H1 (cell line): Measurements from ENCODE around the gene PRMT5. TPM values are rescaled to one million over a fixed set of nuclear protein-coding genes. Genes with fewer than 3 reads are reported as not detected.

Experiments
- CTCF ChIA-PET: fragments of 300-600 bp; sonication (Branson Sonifier 250); formaldehyde crosslinking; loops from one replicate; lab custom pipeline; 2021; ENCODE audit not compliant: partially characterized antibody; lab: Charles Lee
- POLR2A ChIA-PET: fragments of 300-600 bp; sonication (Branson Sonifier 250); formaldehyde crosslinking; loops from one replicate; lab custom pipeline; 2021; ENCODE audit warnings: inconsistent platforms; ENCODE audit not compliant: partially characterized antibody; lab: Charles Lee
- DNase-seq, 2 experiments: peaks; one replicate each; pipeline versions ENCODE4 v3.0.0 to v3.0.0-alpha.2; 2010 to 2022; ENCODE audit warnings: low spot score in 2 of 2, low read depth in 1 of 2, mixed read lengths in 1 of 2
- FAIRE-seq: peaks from 2 replicates; lab custom pipeline; 2011; peaks lifted over from hg19 to GRCh38; lab: Jason Lieb, UNC
- H2AFZ ChIP-seq: 2 replicates; pipeline ENCODE4 v1.8.1; 2012; ENCODE audit warnings: low read length, inconsistent platforms
- H2AK5ac ChIP-seq: 2 replicates; pipeline ENCODE4 v1.6.1; 2013; ENCODE audit warnings: low read depth, low read length
- H2BK120ac ChIP-seq: replicated peaks from 2 replicates; pipeline ENCODE3; 2013; ENCODE audit warnings: low read depth, low read length, inconsistent platforms
- H2BK12ac ChIP-seq: 2 replicates; pipeline ENCODE4 v1.6.1; 2013; ENCODE audit warnings: low read depth, low read length
- H2BK15ac ChIP-seq: 2 replicates; pipeline ENCODE4 v1.6.1; 2013; ENCODE audit warnings: low read length
- H2BK20ac ChIP-seq: 2 replicates; pipeline ENCODE4 v1.6.1; 2013; ENCODE audit warnings: low read length
- H2BK5ac ChIP-seq: 2 replicates; pipeline ENCODE4 v1.6.1; 2013; ENCODE audit warnings: low read depth, low read length
- H3K14ac ChIP-seq: 2 replicates; pipeline ENCODE4 v1.6.1; 2013; ENCODE audit warnings: inconsistent platforms; ENCODE audit not compliant: insufficient read length
- H3K18ac ChIP-seq: 2 replicates; pipeline ENCODE4 v1.6.1; 2013; ENCODE audit warnings: low read length; ENCODE audit errors: extremely low read depth
- H3K23ac ChIP-seq: 2 replicates; pipeline ENCODE4 v1.6.1; 2013; ENCODE audit warnings: inconsistent platforms; ENCODE audit not compliant: insufficient read length
- H3K23me2 ChIP-seq: 2 replicates; pipeline ENCODE4 v1.6.1; 2013; ENCODE audit warnings: low read depth, low read length
- H3K27ac ChIP-seq: 2 replicates; pipeline ENCODE4 v1.6.1; 2011; ENCODE audit warnings: low read depth, low read length, inconsistent platforms
- H3K27me3 ChIP-seq, 4 experiments: replicated peaks in 1 of 4; 1 replicate in 1 of 4; 2 replicates in 3 of 4; pipeline versions ENCODE4 v1.6.1 to v1.8.1; 2011 to 2013; ENCODE audit warnings: low read length in 3 of 4, mild to moderate bottlenecking in 3 of 4, inconsistent platforms in 2 of 4, mixed read lengths in 2 of 4, moderate library complexity in 1 of 4; ENCODE audit not compliant: control insufficient read depth in 3 of 4, insufficient read depth in 3 of 4; ENCODE audit errors: extremely low read depth in 1 of 4
- H3K36me3 ChIP-seq, 4 experiments: 2 replicates each; pipeline versions ENCODE4 v1.6.1 to v1.8.1; 2011 to 2013; ENCODE audit warnings: mild to moderate bottlenecking in 4 of 4, low read length in 3 of 4, moderate library complexity in 2 of 4, control low read depth in 1 of 4, inconsistent platforms in 1 of 4; ENCODE audit not compliant: insufficient read depth in 4 of 4, control insufficient read depth in 2 of 4
- H3K4ac ChIP-seq: replicated peaks from 2 replicates; pipeline ENCODE3; 2013; ENCODE audit warnings: low read length, low read depth, mixed read lengths, inconsistent platforms; ENCODE audit not compliant: insufficient read length
- H3K4me1 ChIP-seq, 4 experiments: replicated peaks in 1 of 4; 1 replicate in 1 of 4; 2 replicates in 3 of 4; pipeline versions ENCODE4 v1.6.1 to v1.8.1; 2011 to 2013; ENCODE audit warnings: low read length in 3 of 4, inconsistent platforms in 2 of 4, mixed read lengths in 1 of 4; ENCODE audit not compliant: insufficient read depth in 4 of 4, control insufficient read depth in 3 of 4
- H3K4me2 ChIP-seq, 2 experiments: 2 replicates each; pipeline versions ENCODE4 v1.6.1 to v1.8.1; 2011 to 2013; ENCODE audit warnings: low read depth in 2 of 2, low read length in 2 of 2, control low read depth in 1 of 2, inconsistent platforms in 1 of 2, mild to moderate bottlenecking in 1 of 2; ENCODE audit not compliant: insufficient read depth in 1 of 2
- H3K4me3 ChIP-seq, 4 experiments: fragments of 200-600, 300-600 bp in 1 of 4; sonication (generic), shearing (Covaris generic), sonication (Bioruptor Twin) in 1 of 4; 2 replicates each; pipeline versions ENCODE4 v1.5.1 to v1.8.1; 2011 to 2016; ENCODE audit warnings: low read length in 4 of 4, low read depth in 3 of 4, control low read depth in 2 of 4, inconsistent platforms in 2 of 4, mild to moderate bottlenecking in 2 of 4, mixed read lengths in 1 of 4, moderate library complexity in 1 of 4; ENCODE audit not compliant: insufficient read depth in 2 of 4; ENCODE audit errors: extremely low read depth in 1 of 4
- H3K56ac ChIP-seq: replicated peaks from 2 replicates; pipeline ENCODE3; 2013; ENCODE audit warnings: low read depth, mild to moderate bottlenecking, mixed read lengths, low read length, inconsistent platforms; ENCODE audit not compliant: insufficient read length
- H3K79me1 ChIP-seq: 2 replicates; pipeline ENCODE4 v1.6.1; 2013; ENCODE audit warnings: low read depth, low read length, control low read depth
- H3K79me2 ChIP-seq, 2 experiments: 2 replicates each; pipeline versions ENCODE4 v1.6.1 to v1.8.1; 2012 to 2013; ENCODE audit warnings: low read length in 2 of 2, mild to moderate bottlenecking in 2 of 2, inconsistent platforms in 1 of 2; ENCODE audit not compliant: insufficient read depth in 2 of 2, control insufficient read depth in 1 of 2
- H3K9ac ChIP-seq, 4 experiments: replicated peaks in 1 of 4; 1 replicate in 1 of 4; 2 replicates in 3 of 4; pipeline versions ENCODE4 v1.6.1 to v1.8.1; 2011 to 2013; ENCODE audit warnings: low read depth in 3 of 4, low read length in 3 of 4, control low read depth in 2 of 4, mild to moderate bottlenecking in 2 of 4, moderate library complexity in 2 of 4, inconsistent platforms in 1 of 4; ENCODE audit errors: extremely low read depth in 1 of 4
- H3K9me3 ChIP-seq, 2 experiments: 2 replicates each; pipeline versions ENCODE4 v1.6.1 to v1.8.1; 2012 to 2013; ENCODE audit warnings: mild to moderate bottlenecking in 2 of 2, moderate library complexity in 2 of 2, control low read depth in 1 of 2, inconsistent platforms in 1 of 2, low read depth in 1 of 2, low read length in 1 of 2, mixed read lengths in 1 of 2; ENCODE audit not compliant: insufficient read depth in 2 of 2
- H4K20me1 ChIP-seq, 2 experiments: replicated peaks in 1 of 2; 2 replicates each; pipeline versions ENCODE3 to v1.8.1; 2011 to 2013; ENCODE audit warnings: inconsistent platforms in 2 of 2, low read length in 2 of 2, mild to moderate bottlenecking in 1 of 2; ENCODE audit not compliant: insufficient read depth in 2 of 2, control insufficient read depth in 1 of 2
- H4K5ac ChIP-seq: 2 replicates; pipeline ENCODE4 v1.6.1; 2013; ENCODE audit warnings: low read length, low read depth, mixed read lengths, inconsistent platforms; ENCODE audit not compliant: insufficient read length
- H4K8ac ChIP-seq: 2 replicates; pipeline ENCODE4 v1.8.0; 2013; ENCODE audit warnings: mild to moderate bottlenecking, moderate library complexity, low read length, inconsistent platforms; ENCODE audit not compliant: insufficient read depth; ENCODE audit errors: extremely low read depth
- H4K91ac ChIP-seq: replicated peaks from 2 replicates; pipeline ENCODE3; 2013; ENCODE audit warnings: low read length, mixed read lengths, inconsistent platforms; ENCODE audit not compliant: insufficient read length
- CEBPB ChIP-seq: IDR thresholded peaks from 2 replicates; pipeline ENCODE4 v1.6.1; 2012; ENCODE audit warnings: low read depth, low read length
- SP4 ChIP-seq: IDR thresholded peaks from 2 replicates; pipeline ENCODE4 v1.6.1; 2012; ENCODE audit warnings: low read length, inconsistent platforms
- SRF ChIP-seq: IDR thresholded peaks from 2 replicates; pipeline ENCODE4 v1.6.1; 2011; ENCODE audit warnings: mild to moderate bottlenecking, low read depth, low read length, moderate library complexity
- TEAD4 ChIP-seq: IDR thresholded peaks from 2 replicates; pipeline ENCODE4 v1.6.1; 2012; ENCODE audit warnings: low read depth, low read length, inconsistent platforms, mixed read lengths
- WGBS, 2 experiments: shearing (Covaris generic) in 1 of 2; methylation state at CpG; one replicate each; pipeline versions ENCODE4 v1.1.6 to v1.1.7; 2013 to 2015; ENCODE audit warnings: low lambda C conversion rate in 2 of 2, mixed read lengths in 2 of 2, inconsistent platforms in 1 of 2, low coverage in 1 of 2, missing lambda C conversion rate in 1 of 2; ENCODE audit not compliant: insufficient replicate concordance in 2 of 2, insufficient coverage in 1 of 2, insufficient read length in 1 of 2; ENCODE audit errors: extremely low coverage in 1 of 2, missing lambda C conversion rate in 1 of 2; 5-methylcytosine and 5-hydroxymethylcytosine counted together
- polyA plus RNA-seq, 7 experiments: library from polyadenylated mRNA; depleted of rRNA in 3 of 7; stranded (reverse) in 5 of 7; unstranded in 2 of 7; fragments of >200 nt in 5 of 7; fragments of 200-250 nt in 2 of 7; gene quantifications; 1 replicate in 5 of 7; 2 replicates in 1 of 7; 4 replicates in 1 of 7; pipeline versions ENCODE4 v1.2.1 to v1.2.3, GENCODE V29; 2011 to 2013; ENCODE audit warnings: missing spikeins in 2 of 7, mixed read lengths in 2 of 7
- total RNA-seq: library from RNA; stranded (reverse); fragmentation: NEBNext Ultra II Directional; extraction: Animal tissue kit (Norgen Biotek cat#: 25700); gene quantifications from 2 replicates; pipeline ENCODE4 v1.2.1, GENCODE V29; 2021

The PRMT5 gene
- total and polyA plus RNA-seq, 2 of the 8 experiments (the other 6 are each of a cell fraction or from before 2014, with no cell fraction given), result 171 to 402 TPM

- no peak overlapping the region for H3K23ac ChIP-seq
- no peak overlapping the region for H3K9ac ChIP-seq
- H2BK15ac ChIP-seq, result no peak overlapping the region
- FAIRE-seq (no peak), DNase-seq (no peak)
- H2BK120ac ChIP-seq, result no peak overlapping the region
- H3K18ac ChIP-seq, result no peak overlapping the region
- TF ChIP-seq CEBPB (no peak), SRF (no peak), TEAD4 (no peak), SP4 (no peak)
- no peak overlapping the region for H3K4ac ChIP-seq
- no peaks in the 10 kb centered on the region for H3K79me1 ChIP-seq
- no peak overlapping the region for H4K5ac ChIP-seq
- CTCF ChIA-PET, result interaction anchor here (9.3 to 56.0 kb wide), 2 partner anchors 19 to 58 kb away, joined by 135 to 1562 read pairs; partner anchors contain the start of genes MMP14, MRPL52 and SLC7A7
- no peaks in the 10 kb centered on the region for H3K9me3 ChIP-seq
- H3K4me3 ChIP-seq, result no peak overlapping the region
- H2BK5ac ChIP-seq, result no peak overlapping the region
- no peak overlapping the region for H3K14ac ChIP-seq
- WGBS, 2 experiments, result 95% methylated on average over 22 of the region's 22 CpGs; no CpG with 5 or more reads in 1 of the 2 experiments
- no peak overlapping the region for H3K27ac ChIP-seq
- POLR2A ChIA-PET, result interaction anchor here (6.6 kb wide), 1 partner anchor 7 kb away, joined by 54 read pairs; the partner anchor contains the start of gene REM2
- H2BK12ac ChIP-seq, result no peak overlapping the region
- no peak overlapping the region for H2AFZ ChIP-seq
- peaks cover 0 to 5% (median 1%) of the 10 kb centered on the region in 4 experiments; a peak in 4 of 7 replicates for H3K4me1 ChIP-seq
- no peak overlapping the region for H3K56ac ChIP-seq
- H2AK5ac ChIP-seq, result no peak overlapping the region
- H3K79me2 ChIP-seq, result no peaks in the 10 kb centered on the region
- no peaks in the 10 kb centered on the region; a peak in 2 of 8 replicates for H3K36me3 ChIP-seq
- H4K91ac ChIP-seq, result no peak overlapping the region
- H2BK20ac ChIP-seq, result no peak overlapping the region
- no peaks in the 10 kb centered on the region for H4K20me1 ChIP-seq
- 0 out of 2 replicates have a peak overlapping the region, but pooled peaks have one; percentile 1 for H4K8ac ChIP-seq
- no peaks in the 10 kb centered on the region for H3K23me2 ChIP-seq
- no peak overlapping the region for H3K4me2 ChIP-seq
- H3K27me3 ChIP-seq, result no peaks in the 10 kb centered on the region
Measured at GRCh38 chr14:22877000-22877501, 52.1 kb downstream of the PRMT5 start.
